Measurements from ENCODE around the gene BLID. TPM values are rescaled to one million over a fixed set of nuclear protein-coding genes. Genes with fewer than 3 reads are reported as not detected.
A peak's percentile ranks its signal among the peaks of the same experiment; 100 is the strongest.

Gene BLID
- total and polyA plus RNA-seq, 2 donors from 2014 or later, result not detected

DNA sequence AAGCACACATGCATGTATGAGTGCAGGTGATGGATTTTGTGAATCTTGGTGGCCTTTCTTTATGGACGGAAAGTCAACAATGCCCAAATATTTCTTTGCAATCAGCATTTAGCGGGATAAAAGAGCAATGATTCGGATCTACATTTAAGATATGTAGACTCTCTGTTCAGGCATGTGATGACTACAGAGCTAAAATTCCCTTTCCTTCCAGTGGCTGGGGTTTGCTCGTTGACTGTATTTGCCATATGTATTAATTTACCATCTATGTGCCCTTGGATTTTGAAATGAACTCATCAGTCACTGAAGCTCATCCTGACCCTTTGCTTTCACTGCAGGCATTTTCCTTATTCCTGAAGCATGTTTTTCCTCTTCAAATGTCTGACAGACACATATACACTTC is 13.6 kb downstream of the BLID start:
- no peaks in the 10 kb centered on the region for H3K36me3 ChIP-seq (ENCODE audit: control insufficient read depth in 2 of 3, insufficient read depth in 3 of 3, low read length in 3 of 3)
- no peak for FAIRE-seq
- no peaks in the 10 kb centered on the region for H3K9me3 ChIP-seq (ENCODE audit: control insufficient read depth in 2 of 3, insufficient read depth in 1 of 3, low read length in 3 of 3)
- no peak for DNase-seq
- H3K27ac ChIP-seq (ENCODE audit: low read depth in 2 of 2, low read length in 2 of 2), result no peak overlapping the region
- no peaks in the 10 kb centered on the region for H3K4me1 ChIP-seq (ENCODE audit: control insufficient read depth in 2 of 3, insufficient read depth in 2 of 3, low read depth in 1 of 3, low read length in 3 of 3)
- H3K27me3 ChIP-seq (ENCODE audit: control insufficient read depth, insufficient read depth, low read length), result peaks cover 7% of the 10 kb centered on the region
- no peak overlapping the region for H3K4me3 ChIP-seq (ENCODE audit: low read length in 3 of 3)
- TF ChIP-seq, protein P1, sequence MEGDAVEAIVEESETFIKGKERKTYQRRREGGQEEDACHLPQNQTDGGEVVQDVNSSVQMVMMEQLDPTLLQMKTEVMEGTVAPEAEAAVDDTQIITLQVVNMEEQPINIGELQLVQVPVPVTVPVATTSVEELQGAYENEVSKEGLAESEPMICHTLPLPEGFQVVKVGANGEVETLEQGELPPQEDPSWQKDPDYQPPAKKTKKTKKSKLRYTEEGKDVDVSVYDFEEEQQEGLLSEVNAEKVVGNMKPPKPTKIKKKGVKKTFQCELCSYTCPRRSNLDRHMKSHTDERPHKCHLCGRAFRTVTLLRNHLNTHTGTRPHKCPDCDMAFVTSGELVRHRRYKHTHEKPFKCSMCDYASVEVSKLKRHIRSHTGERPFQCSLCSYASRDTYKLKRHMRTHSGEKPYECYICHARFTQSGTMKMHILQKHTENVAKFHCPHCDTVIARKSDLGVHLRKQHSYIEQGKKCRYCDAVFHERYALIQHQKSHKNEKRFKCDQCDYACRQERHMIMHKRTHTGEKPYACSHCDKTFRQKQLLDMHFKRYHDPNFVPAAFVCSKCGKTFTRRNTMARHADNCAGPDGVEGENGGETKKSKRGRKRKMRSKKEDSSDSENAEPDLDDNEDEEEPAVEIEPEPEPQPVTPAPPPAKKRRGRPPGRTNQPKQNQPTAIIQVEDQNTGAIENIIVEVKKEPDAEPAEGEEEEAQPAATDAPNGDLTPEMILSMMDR (IDR thresholded peaks at IDR 0.05; ENCODE audit: borderline replicate concordance, extremely low read depth, insufficient read depth), result no peak
- intact Hi-C loops (cut with DNase I), result no loop called here
- no peak overlapping the region for H3K9ac ChIP-seq (ENCODE audit: low read length in 3 of 3)

DNA sequence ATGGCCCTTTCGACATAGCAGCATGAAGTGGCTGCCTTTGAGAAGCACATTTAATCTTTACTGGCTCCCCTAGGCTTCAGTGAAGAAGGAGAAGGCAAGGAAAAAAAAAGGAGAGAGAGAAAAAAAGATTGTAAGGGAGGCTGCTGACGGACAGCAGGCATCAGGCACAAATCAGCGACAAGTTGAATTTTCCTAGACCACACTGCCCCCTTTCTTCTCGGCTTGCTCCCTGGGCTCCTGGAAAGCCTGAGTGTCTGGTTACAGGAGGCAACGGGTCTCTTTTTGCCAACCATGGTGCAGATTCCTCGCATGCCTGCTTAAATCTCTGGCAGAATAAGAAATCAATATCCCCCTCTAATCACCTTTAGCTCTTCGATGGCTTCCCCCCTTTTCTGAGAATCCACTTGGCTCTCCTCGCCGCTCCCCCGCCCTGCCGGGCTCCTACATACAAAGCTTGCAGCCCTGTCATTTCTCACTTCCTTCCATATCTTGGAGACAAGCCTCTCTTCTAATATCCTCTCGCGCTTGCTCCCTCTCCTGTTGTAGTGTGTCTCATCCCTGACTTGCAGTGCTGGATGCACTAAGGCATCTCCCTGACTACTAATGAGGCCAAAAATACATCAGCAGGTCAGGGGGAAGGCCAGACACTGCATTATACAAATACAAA is 14.3 kb downstream of the BLID start:
- Histone ChIP-seq H3K4me1 (ENCODE audit: control insufficient read depth in 2 of 3, insufficient read depth in 2 of 3, low read depth in 1 of 3, low read length in 3 of 3) (no peaks in the 10 kb centered on the region), H3K9me3 (ENCODE audit: control insufficient read depth in 2 of 3, insufficient read depth in 1 of 3, low read length in 3 of 3) (no peaks in the 10 kb centered on the region), H3K27ac (ENCODE audit: low read depth in 2 of 2, low read length in 2 of 2) (peak overlapping the region in 1 of 2 donors; percentile 25), H3K4me3 (ENCODE audit: low read length in 3 of 3) (peak overlapping the region; percentile 47 to 84 (median 58)), H3K36me3 (ENCODE audit: control insufficient read depth in 2 of 3, insufficient read depth in 3 of 3, low read length in 3 of 3) (no peaks in the 10 kb centered on the region), H3K27me3 (ENCODE audit: control insufficient read depth, insufficient read depth, low read length) (peaks cover 7% of the 10 kb centered on the region), H3K9ac (ENCODE audit: low read length in 3 of 3) (peak overlapping the region in 1 of 3 donors; percentile 70)
- intact Hi-C loops (cut with DNase I), result no loop called here
- DNase-seq (peak; percentile 72 to 97 (median 88)), FAIRE-seq (no peak)
- TF ChIP-seq, protein P1 (IDR thresholded peaks at IDR 0.05; ENCODE audit: borderline replicate concordance, extremely low read depth, insufficient read depth), result peak; percentile 30

DNA sequence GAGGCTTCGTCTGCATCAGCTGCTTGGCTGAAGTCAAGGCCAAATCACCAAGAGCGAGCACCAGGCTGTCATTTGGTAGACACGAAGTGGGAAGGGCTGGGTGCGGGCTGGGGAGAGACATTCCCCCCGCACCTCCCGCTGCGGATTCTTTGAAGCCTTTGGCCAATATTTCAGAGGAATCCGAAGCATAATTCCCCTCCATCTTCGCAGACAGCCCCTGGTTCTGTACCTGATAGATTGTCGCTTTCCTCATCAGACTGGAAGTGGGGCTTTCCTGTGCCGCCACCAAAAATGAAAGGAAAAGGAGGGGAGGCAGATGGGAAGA is 15.3 kb downstream of the BLID start:
- Histone ChIP-seq H3K4me1 (ENCODE audit: control insufficient read depth in 2 of 3, insufficient read depth in 2 of 3, low read depth in 1 of 3, low read length in 3 of 3) (no peaks in the 10 kb centered on the region), H3K27ac (ENCODE audit: low read depth in 2 of 2, low read length in 2 of 2) (peak overlapping the region; percentile 17 to 18), H3K36me3 (ENCODE audit: control insufficient read depth in 2 of 3, insufficient read depth in 3 of 3, low read length in 3 of 3) (no peaks in the 10 kb centered on the region), H3K4me3 (ENCODE audit: low read length in 3 of 3) (peak overlapping the region; percentile 47 to 84 (median 58)), H3K27me3 (ENCODE audit: control insufficient read depth, insufficient read depth, low read length) (peaks cover 7% of the 10 kb centered on the region), H3K9ac (ENCODE audit: low read length in 3 of 3) (peak overlapping the region; percentile 35 to 70 (median 46)), H3K9me3 (ENCODE audit: control insufficient read depth in 2 of 3, insufficient read depth in 1 of 3, low read length in 3 of 3) (no peaks in the 10 kb centered on the region)
- TF ChIP-seq, protein P1 (IDR thresholded peaks at IDR 0.05; ENCODE audit: borderline replicate concordance, extremely low read depth, insufficient read depth), result no peak
- intact Hi-C loops (cut with DNase I), result no loop called here
- DNase-seq (peak in 4 of 5 donors; percentile 37 to 56 (median 48)), FAIRE-seq (no peak)

Measured in kidney (tissue), 14 donors.